LNCaP clone FGC (cell line): ENCODE data around the gene GTF2I.
A peak's percentile ranks its signal among the peaks of the same experiment; 100 is the strongest.

Experiments
- DNase-seq: peaks from one replicate; pipeline ENCODE4 v3.0.0-alpha.2; 2011; ENCODE audit warnings: low read depth
- H3K4me3 ChIP-seq: 2 replicates; pipeline ENCODE4 v1.5.1; 2011; ENCODE audit warnings: mild to moderate bottlenecking, low read depth, low read length, control low read depth
- TF ChIP-seq, protein P1 (sequence below): IDR thresholded peaks from 2 replicates; pipeline ENCODE4 v1.5.1; 2012; ENCODE audit warnings: mild to moderate bottlenecking; ENCODE audit not compliant: control insufficient read depth, insufficient read depth; ENCODE audit errors: extremely low read depth

Gene GTF2I

DNA sequence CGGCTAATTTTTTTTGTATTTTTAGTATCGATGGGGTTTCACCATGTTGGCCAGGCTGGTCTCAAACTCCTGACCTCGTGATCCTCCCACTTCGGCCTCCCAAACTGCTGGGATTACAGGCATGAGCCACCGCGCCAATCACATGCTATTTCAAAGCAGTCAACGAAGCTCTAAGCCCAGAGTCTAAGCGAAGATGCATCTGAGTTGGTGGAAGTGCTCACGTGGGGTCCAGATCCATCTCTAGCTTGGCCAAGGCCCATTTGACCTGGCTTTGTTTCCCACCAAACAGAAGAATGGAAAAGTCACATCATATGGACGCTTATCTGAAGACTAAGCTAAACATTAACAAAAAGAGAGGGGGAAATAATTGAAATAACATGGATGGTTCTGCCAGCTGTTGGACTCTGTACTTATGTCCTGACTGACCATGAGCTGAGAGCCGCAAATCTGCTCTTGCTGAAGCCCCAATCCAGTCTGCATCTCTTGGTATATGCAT is 3.8 kb upstream of the GTF2I start:
- H3K4me3 ChIP-seq = no peak overlapping the region
- DNase-seq = no peak
- TF ChIP-seq, protein P1, sequence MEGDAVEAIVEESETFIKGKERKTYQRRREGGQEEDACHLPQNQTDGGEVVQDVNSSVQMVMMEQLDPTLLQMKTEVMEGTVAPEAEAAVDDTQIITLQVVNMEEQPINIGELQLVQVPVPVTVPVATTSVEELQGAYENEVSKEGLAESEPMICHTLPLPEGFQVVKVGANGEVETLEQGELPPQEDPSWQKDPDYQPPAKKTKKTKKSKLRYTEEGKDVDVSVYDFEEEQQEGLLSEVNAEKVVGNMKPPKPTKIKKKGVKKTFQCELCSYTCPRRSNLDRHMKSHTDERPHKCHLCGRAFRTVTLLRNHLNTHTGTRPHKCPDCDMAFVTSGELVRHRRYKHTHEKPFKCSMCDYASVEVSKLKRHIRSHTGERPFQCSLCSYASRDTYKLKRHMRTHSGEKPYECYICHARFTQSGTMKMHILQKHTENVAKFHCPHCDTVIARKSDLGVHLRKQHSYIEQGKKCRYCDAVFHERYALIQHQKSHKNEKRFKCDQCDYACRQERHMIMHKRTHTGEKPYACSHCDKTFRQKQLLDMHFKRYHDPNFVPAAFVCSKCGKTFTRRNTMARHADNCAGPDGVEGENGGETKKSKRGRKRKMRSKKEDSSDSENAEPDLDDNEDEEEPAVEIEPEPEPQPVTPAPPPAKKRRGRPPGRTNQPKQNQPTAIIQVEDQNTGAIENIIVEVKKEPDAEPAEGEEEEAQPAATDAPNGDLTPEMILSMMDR = no peak

DNA sequence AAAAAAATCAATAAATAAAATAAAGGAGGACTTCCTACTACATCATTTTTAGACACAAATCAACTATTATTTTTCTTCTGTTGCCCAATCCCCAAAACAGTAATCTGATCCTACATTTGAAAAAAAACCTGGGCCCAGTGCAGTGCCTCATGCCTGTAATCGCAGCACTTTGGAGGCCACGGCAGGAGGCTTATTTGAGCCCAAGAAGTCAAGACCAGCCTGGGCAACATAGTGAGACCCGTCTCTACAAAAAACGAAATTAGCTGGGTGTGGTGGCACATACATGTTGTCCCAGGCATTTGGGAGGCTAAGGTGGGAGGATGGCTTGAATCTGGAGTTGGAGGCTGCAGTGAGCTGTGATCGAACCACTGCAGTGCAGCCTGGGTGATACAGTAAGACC is 2.7 kb upstream of the GTF2I start:
- no peak overlapping the region for H3K4me3 ChIP-seq
- DNase-seq = no peak
- TF ChIP-seq, protein P1 = no peak

GRCh38 chr7:74655324-74655723 is 2.2 kb upstream of the GTF2I start:
- no peak for DNase-seq

DNA sequence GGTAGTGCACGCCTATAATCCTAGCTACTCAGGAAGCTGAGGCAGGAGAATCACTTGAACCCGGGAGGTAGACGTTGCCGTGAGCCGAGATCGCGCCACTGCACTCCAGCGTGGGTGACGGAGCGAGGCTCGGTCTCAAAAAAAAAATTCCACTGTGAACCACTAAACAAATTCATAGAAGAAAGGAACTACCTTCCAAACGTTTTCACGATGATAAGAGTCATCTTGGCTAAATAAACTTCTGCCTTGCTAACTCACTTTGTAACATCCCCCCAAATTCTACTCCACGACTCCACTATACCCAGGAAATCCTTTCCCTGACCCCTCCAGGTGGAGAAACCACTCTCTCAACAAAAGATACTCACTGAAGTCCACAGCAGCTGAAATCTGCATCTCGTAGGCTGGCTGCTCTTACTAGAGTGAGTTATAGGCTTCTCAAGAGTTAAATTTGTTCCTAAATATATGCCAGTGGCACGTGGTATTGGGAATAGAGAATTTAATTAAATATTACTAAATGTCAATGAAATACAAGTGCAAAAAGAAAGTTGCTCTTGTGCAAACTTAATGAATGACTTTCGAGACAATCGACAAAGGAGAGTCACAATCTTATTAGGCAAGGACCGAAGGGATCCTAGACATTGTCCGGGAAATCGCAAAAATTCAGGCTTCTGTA is 1.6 kb upstream of the GTF2I start:
- TF ChIP-seq, protein P1 = no peak
- peak overlapping the region; percentile 90; the same call in 1 of the 2 replicates for H3K4me3 ChIP-seq

More at GRCh38 chr7:74655324-74655723, 2.2 kb upstream of the GTF2I start:
- TF ChIP-seq, protein P1 = no peak
- H3K4me3 ChIP-seq = no peak overlapping the region

DNA sequence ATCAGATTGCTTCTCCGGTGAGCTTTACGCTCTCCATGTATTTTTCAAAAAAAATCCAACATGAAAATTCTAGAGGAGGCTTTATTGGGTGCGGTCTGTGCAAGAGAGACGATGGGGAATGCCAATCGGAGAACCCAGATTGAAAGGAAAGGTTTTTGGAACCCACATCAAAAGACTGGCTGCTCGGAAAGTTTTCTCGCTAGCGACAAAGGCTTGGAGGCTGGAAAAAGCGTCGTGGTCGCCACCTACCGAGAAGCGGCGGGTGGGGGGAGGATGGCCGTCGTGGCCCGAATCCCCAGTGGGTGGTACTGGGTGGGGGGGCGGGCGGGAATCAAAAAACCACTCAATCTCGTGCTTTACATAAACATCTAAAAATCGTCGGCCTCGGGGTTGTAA is 1.1 kb upstream of the GTF2I start:
- TF ChIP-seq, protein P1 = peak; percentile 24; the same call in 1 of the 2 replicates
- peak overlapping the region; percentile 90 for H3K4me3 ChIP-seq
- no peak for DNase-seq

More for the DNA sequence above, 1.6 kb upstream of the GTF2I start:
- no peak for DNase-seq

DNA sequence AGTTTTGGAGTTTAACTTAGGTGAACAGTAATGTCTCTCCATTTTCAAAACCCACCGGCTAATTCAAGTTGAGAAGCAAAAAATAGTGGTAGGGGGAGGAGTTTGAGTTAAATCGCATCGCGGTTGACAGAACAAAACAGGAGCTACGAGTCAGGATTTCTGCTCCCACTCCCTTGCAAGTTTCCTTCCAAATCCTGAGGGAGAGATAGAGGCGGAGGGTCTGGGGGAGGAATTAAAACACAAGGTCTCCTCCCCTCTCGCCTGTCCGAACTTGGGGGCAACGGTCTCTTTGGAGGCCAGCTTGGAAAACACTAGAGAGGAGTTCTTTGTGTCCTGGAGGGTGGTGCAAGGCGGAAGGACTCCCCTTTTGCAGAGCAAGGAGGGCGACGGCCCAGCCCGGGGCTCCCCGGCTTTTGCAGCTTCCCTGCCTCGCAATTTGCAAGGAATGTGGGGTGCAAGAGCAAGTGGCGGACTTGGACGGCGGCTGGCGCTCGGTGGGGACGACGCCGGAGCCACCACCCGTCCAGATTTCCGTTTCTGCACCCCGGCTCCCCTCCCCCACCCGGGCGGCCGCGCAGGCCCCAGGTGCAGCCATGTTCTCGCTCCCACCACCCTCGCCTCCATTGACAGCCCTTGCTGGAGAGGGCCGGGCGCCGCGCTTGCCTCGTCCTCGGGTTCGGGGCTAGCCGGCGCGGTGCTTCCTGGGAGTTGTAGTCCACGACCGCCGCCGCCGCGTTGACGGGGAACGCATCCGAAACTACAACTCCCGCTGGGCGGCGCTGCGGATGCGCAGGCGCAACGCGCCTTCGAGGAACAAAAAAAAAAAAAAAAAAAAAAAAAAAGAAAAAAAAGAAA is 454 bp upstream of the GTF2I start:
- TF ChIP-seq, protein P1 = peak; percentile 16; the same call in 1 of the 2 replicates
- H3K4me3 ChIP-seq = peak overlapping the region; percentile 90
- DNase-seq = peak; percentile 84
